Measurements from ENCODE around the gene DCAF4.

DNA sequence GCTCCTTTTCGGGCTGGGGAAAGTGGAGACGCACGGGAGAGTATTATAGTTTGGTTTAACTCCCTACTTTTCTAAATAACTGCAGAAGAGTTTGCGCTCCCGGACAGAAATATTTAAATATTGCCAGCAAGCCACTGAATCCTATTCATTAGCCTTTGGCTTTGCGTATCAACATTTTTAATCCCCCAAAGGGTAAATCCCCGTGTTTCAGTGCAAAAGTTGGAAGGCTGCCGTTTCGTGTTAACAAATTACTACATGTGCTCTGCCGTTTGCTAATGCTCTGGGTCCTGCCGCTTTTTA is 32.0 kb upstream of the DCAF4 start:
- TF ChIP-seq POLR2A (IDR thresholded peaks at IDR 0.05) = no peak
- TF ChIP-seq, protein P1, sequence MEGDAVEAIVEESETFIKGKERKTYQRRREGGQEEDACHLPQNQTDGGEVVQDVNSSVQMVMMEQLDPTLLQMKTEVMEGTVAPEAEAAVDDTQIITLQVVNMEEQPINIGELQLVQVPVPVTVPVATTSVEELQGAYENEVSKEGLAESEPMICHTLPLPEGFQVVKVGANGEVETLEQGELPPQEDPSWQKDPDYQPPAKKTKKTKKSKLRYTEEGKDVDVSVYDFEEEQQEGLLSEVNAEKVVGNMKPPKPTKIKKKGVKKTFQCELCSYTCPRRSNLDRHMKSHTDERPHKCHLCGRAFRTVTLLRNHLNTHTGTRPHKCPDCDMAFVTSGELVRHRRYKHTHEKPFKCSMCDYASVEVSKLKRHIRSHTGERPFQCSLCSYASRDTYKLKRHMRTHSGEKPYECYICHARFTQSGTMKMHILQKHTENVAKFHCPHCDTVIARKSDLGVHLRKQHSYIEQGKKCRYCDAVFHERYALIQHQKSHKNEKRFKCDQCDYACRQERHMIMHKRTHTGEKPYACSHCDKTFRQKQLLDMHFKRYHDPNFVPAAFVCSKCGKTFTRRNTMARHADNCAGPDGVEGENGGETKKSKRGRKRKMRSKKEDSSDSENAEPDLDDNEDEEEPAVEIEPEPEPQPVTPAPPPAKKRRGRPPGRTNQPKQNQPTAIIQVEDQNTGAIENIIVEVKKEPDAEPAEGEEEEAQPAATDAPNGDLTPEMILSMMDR (IDR thresholded peaks at IDR 0.05) = no peak
